ENCODE results near the gene VEZF1. TPM values are rescaled to one million over a fixed set of nuclear protein-coding genes. Genes with fewer than 3 reads are reported as not detected.

Gene VEZF1
- total and polyA plus RNA-seq, 2 experiments from 2014 or later: 20.9 to 57.3 TPM

DNA sequence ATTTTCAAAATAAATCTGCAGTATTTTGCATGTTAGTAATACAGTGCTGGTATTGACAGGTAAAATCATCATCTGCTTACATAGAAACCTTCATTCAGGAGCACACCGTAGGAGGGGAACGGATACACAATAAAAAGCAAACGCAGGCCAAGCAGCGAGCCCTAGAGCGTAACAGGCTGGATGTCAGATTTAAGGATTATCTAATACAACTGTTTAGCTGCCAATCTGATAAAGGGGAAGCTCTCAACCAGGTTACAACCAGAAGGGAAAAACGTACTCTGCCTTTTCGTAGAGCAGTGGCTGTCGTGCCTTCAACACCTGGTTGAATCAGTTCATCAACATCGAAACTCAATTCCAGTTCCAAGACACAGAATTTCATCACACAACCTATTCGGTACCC is 16.5 kb downstream of the VEZF1 start:
- no peak overlapping the region for H3K27ac ChIP-seq
- no peaks in the 10 kb centered on the region for H3K27me3 ChIP-seq
- no peaks in the 10 kb centered on the region for H3K36me3 ChIP-seq (replicated peaks; ENCODE audit: insufficient read depth, low read depth)
- H3K9me2 ChIP-seq (replicated peaks; ENCODE audit: insufficient read depth): no peaks in the 10 kb centered on the region
- H2AFZ ChIP-seq: no peak overlapping the region
- TF ChIP-seq, protein P1, sequence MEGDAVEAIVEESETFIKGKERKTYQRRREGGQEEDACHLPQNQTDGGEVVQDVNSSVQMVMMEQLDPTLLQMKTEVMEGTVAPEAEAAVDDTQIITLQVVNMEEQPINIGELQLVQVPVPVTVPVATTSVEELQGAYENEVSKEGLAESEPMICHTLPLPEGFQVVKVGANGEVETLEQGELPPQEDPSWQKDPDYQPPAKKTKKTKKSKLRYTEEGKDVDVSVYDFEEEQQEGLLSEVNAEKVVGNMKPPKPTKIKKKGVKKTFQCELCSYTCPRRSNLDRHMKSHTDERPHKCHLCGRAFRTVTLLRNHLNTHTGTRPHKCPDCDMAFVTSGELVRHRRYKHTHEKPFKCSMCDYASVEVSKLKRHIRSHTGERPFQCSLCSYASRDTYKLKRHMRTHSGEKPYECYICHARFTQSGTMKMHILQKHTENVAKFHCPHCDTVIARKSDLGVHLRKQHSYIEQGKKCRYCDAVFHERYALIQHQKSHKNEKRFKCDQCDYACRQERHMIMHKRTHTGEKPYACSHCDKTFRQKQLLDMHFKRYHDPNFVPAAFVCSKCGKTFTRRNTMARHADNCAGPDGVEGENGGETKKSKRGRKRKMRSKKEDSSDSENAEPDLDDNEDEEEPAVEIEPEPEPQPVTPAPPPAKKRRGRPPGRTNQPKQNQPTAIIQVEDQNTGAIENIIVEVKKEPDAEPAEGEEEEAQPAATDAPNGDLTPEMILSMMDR (IDR thresholded peaks at IDR 0.05; ENCODE audit: poor library complexity): no peak
- no peak for TF ChIP-seq EZH2phosphoT487 (IDR thresholded peaks at IDR 0.05; ENCODE audit: low read depth, severe bottlenecking, unreplicated experiment)
- TF ChIP-seq EZH2 (IDR thresholded peaks at IDR 0.05; ENCODE audit: borderline replicate concordance): no peak
- WGBS (ENCODE audit: low lambda C conversion rate, missing lambda C conversion rate): 68% methylated on average over 10 of the region's 10 CpGs
- H4K20me1 ChIP-seq (ENCODE audit: insufficient read depth, poor library complexity, severe bottlenecking): peaks cover 6% of the 10 kb centered on the region
- H3K9me3 ChIP-seq (ENCODE audit: low read depth): no peaks in the 10 kb centered on the region
- DNase-seq (ENCODE audit: low spot score): no peak
- H3K4me2 ChIP-seq: no peak overlapping the region
- H3K4me1 ChIP-seq (ENCODE audit: insufficient read depth): peaks cover 17% of the 10 kb centered on the region
- H3K4me3 ChIP-seq: no peak overlapping the region
- peaks cover 4% of the 10 kb centered on the region for H3K79me2 ChIP-seq

DNA sequence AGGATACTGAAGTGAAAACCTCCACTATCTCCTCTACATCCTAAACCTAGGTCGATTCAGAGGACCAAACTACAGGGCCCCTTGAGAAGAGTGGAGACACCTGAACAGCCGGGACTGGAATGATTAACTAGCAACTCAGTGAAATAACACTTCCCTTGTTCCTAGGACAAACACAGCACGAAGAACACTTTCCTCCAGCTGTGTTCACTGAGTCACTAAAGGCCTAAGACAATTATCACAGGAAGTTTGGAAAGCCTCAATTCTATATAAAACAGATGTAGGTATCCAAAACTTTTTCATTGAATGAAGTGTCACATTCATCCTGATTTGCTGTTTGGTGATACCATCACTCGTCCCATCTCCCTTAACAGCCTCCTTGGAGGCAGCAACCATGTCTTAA is 17.3 kb downstream of the VEZF1 start:
- Histone ChIP-seq H3K27me3 (no peaks in the 10 kb centered on the region), H3K79me2 (peaks cover 3% of the 10 kb centered on the region), H3K4me1 (ENCODE audit: insufficient read depth) (peaks cover 15% of the 10 kb centered on the region), H3K4me3 (no peak overlapping the region), H4K20me1 (ENCODE audit: insufficient read depth, poor library complexity, severe bottlenecking) (peaks cover 5% of the 10 kb centered on the region), H2AFZ (no peak overlapping the region), H3K4me2 (no peak overlapping the region), H3K9me2 (replicated peaks; ENCODE audit: insufficient read depth) (no peaks in the 10 kb centered on the region), H3K36me3 (replicated peaks; ENCODE audit: insufficient read depth, low read depth) (no peaks in the 10 kb centered on the region), H3K27ac (no peak overlapping the region), H3K9me3 (ENCODE audit: low read depth) (no peaks in the 10 kb centered on the region)
- DNase-seq (ENCODE audit: low spot score): no peak
- 37% methylated on average over 4 of the region's 4 CpGs for WGBS (ENCODE audit: low lambda C conversion rate, missing lambda C conversion rate)
- TF ChIP-seq EZH2 (IDR thresholded peaks at IDR 0.05; ENCODE audit: borderline replicate concordance) (no peak), EZH2phosphoT487 (IDR thresholded peaks at IDR 0.05; ENCODE audit: low read depth, severe bottlenecking, unreplicated experiment) (no peak)
- TF ChIP-seq, protein P1 (IDR thresholded peaks at IDR 0.05; ENCODE audit: poor library complexity): no peak

DNA sequence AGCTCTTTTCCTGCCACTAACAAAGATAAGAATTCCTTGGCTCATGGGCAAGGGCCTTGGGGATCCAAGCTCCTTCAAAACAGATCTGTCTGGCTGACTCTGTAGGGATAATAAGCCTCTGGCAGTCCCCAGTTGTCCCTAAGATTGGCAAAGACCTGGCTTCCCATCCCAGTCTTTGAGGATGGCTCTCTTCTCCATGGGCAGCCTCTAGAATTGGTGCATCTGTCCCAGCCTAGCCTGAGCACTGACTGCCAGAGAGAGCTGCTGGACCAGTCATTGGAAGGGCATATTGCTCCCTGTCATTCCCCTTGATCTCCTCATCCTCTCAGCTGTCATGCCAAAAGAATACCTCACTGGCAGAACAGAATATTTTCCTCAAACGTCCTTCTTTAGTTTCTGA is 19.6 kb downstream of the VEZF1 start:
- no peak for DNase-seq (ENCODE audit: low spot score)
- no peaks in the 10 kb centered on the region for H3K79me2 ChIP-seq
- H3K27ac ChIP-seq: no peak overlapping the region
- no peak overlapping the region for H3K4me3 ChIP-seq
- no peaks in the 10 kb centered on the region for H3K27me3 ChIP-seq
- H3K4me1 ChIP-seq (ENCODE audit: insufficient read depth): peaks cover 4% of the 10 kb centered on the region
- 58% methylated on average over 1 of the region's 1 CpG for WGBS (ENCODE audit: low lambda C conversion rate, missing lambda C conversion rate)
- no peaks in the 10 kb centered on the region for H3K36me3 ChIP-seq (replicated peaks; ENCODE audit: insufficient read depth, low read depth)
- TF ChIP-seq EZH2 (IDR thresholded peaks at IDR 0.05; ENCODE audit: borderline replicate concordance) (no peak), EZH2phosphoT487 (IDR thresholded peaks at IDR 0.05; ENCODE audit: low read depth, severe bottlenecking, unreplicated experiment) (no peak)
- TF ChIP-seq, protein P1 (IDR thresholded peaks at IDR 0.05; ENCODE audit: poor library complexity): no peak
- H2AFZ ChIP-seq: no peak overlapping the region
- H4K20me1 ChIP-seq (ENCODE audit: insufficient read depth, poor library complexity, severe bottlenecking): no peaks in the 10 kb centered on the region
- no peak overlapping the region for H3K4me2 ChIP-seq
- no peaks in the 10 kb centered on the region for H3K9me3 ChIP-seq (ENCODE audit: low read depth)
- H3K9me2 ChIP-seq (replicated peaks; ENCODE audit: insufficient read depth): no peaks in the 10 kb centered on the region

DNA sequence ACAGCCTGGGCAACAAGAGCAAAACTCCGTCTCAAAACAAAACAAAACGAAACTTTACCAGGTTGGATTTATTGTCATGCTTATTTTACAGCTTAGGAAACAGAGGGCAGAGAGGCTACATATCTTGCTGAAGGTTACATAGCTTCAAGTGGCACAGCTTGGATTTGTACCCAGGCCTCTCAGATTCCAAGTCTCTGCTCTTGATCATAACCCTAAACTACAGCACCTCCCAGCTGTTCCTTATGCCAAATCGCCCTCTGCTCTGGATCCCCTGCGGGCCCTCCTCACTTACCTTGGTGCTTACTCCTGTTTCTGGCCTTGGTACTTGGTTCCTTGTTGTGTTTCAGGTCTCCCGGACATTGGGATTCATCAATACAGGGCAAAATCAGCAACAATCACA is 21.2 kb downstream of the VEZF1 start:
- no peak overlapping the region for H3K4me2 ChIP-seq

More for the DNA sequence above, 21.2 kb downstream of the VEZF1 start:
- no peaks in the 10 kb centered on the region for H3K9me2 ChIP-seq (replicated peaks; ENCODE audit: insufficient read depth)
- no peaks in the 10 kb centered on the region for H3K27me3 ChIP-seq
- H3K36me3 ChIP-seq (replicated peaks; ENCODE audit: insufficient read depth, low read depth): no peaks in the 10 kb centered on the region
- H3K4me3 ChIP-seq: no peak overlapping the region
- no peaks in the 10 kb centered on the region for H4K20me1 ChIP-seq (ENCODE audit: insufficient read depth, poor library complexity, severe bottlenecking)
- peaks cover 4% of the 10 kb centered on the region for H3K4me1 ChIP-seq (ENCODE audit: insufficient read depth)
- no peak overlapping the region for H2AFZ ChIP-seq
- no peak for DNase-seq (ENCODE audit: low spot score)
- no peaks in the 10 kb centered on the region for H3K79me2 ChIP-seq
- no peak overlapping the region for H3K27ac ChIP-seq
- TF ChIP-seq EZH2 (IDR thresholded peaks at IDR 0.05; ENCODE audit: borderline replicate concordance): no peak
- TF ChIP-seq, protein P1 (IDR thresholded peaks at IDR 0.05; ENCODE audit: poor library complexity): no peak
- TF ChIP-seq EZH2phosphoT487 (IDR thresholded peaks at IDR 0.05; ENCODE audit: low read depth, severe bottlenecking, unreplicated experiment): no peak
- no peaks in the 10 kb centered on the region for H3K9me3 ChIP-seq (ENCODE audit: low read depth)
- 79% methylated on average over 5 of the region's 5 CpGs for WGBS (ENCODE audit: low lambda C conversion rate, missing lambda C conversion rate)
